Keratinocyte (primary cell): Measurements from ENCODE around the gene MIA3. TPM values are rescaled to one million over a fixed set of nuclear protein-coding genes. Genes with fewer than 3 reads are reported as not detected.
A peak's percentile ranks its signal among the peaks of the same experiment; 100 is the strongest.

ENCODE experiments used
- DNase-seq: peaks from one replicate; pipeline ENCODE4 v3.0.0-alpha.2; 2011; ENCODE audit warnings: low read depth, missing footprints, low spot score
- FAIRE-seq: peaks from 2 replicates; lab custom pipeline; 2011; peaks lifted over from hg19 to GRCh38; lab: Jason Lieb, UNC
- H2AFZ ChIP-seq: 2 replicates; pipeline ENCODE4 v1.6.0; 2012; ENCODE audit warnings: low read length, control low read depth, inconsistent platforms; ENCODE audit not compliant: control insufficient read depth
- H3K27ac ChIP-seq: 2 replicates; pipeline ENCODE4 v1.5.1; 2011; ENCODE audit warnings: low read length; ENCODE audit not compliant: control insufficient read depth, insufficient read depth
- H3K27me3 ChIP-seq: 3 replicates; pipeline ENCODE4 v1.6.0; 2011; ENCODE audit warnings: low read length; ENCODE audit not compliant: control insufficient read depth, insufficient read depth; ENCODE audit errors: extremely low read depth
- H3K36me3 ChIP-seq, 2 experiments: 2 replicates in 1 of 2; 3 replicates in 1 of 2; pipeline ENCODE4 v1.5.1; 2011; ENCODE audit warnings: low read length in 2 of 2, mild to moderate bottlenecking in 1 of 2; ENCODE audit not compliant: control insufficient read depth in 2 of 2, insufficient read depth in 2 of 2; ENCODE audit errors: extremely low read depth in 1 of 2
- H3K4me1 ChIP-seq: 3 replicates; pipeline ENCODE4 v1.5.1; 2011; ENCODE audit warnings: low read length; ENCODE audit not compliant: control insufficient read depth, insufficient read depth; ENCODE audit errors: extremely low read depth
- H3K4me2 ChIP-seq: 3 replicates; pipeline ENCODE4 v1.6.0; 2011; ENCODE audit warnings: low read depth, low read length; ENCODE audit not compliant: control insufficient read depth, insufficient read depth; ENCODE audit errors: extremely low read depth
- H3K4me3 ChIP-seq, 3 experiments: fragments of 200-600 bp in 1 of 3; sonication (generic) in 1 of 3; 2 replicates in 2 of 3; 3 replicates in 1 of 3; pipeline ENCODE4 v1.5.1; 2011 to 2016; ENCODE audit warnings: low read length in 3 of 3, mild to moderate bottlenecking in 3 of 3, control low read depth in 2 of 3, inconsistent platforms in 1 of 3, low read depth in 1 of 3, mixed read lengths in 1 of 3, mixed run types in 1 of 3, moderate library complexity in 1 of 3; ENCODE audit not compliant: control insufficient read depth in 2 of 3, insufficient read depth in 2 of 3; ENCODE audit errors: extremely low read depth in 1 of 3
- H3K79me2 ChIP-seq: 2 replicates; pipeline ENCODE4 v1.6.0; 2012; ENCODE audit warnings: low read length; ENCODE audit not compliant: control insufficient read depth, insufficient read depth
- H3K9ac ChIP-seq: 3 replicates; pipeline ENCODE4 v1.6.0; 2011; ENCODE audit warnings: low read length; ENCODE audit not compliant: control insufficient read depth, insufficient read depth; ENCODE audit errors: extremely low read depth
- H3K9me1 ChIP-seq: 3 replicates; pipeline ENCODE4 v1.6.0; 2011; ENCODE audit warnings: low read length; ENCODE audit not compliant: control insufficient read depth, insufficient read depth; ENCODE audit errors: extremely low read depth
- H3K9me3 ChIP-seq: 2 replicates; pipeline ENCODE4 v1.5.1; 2012; ENCODE audit warnings: low read depth, low read length; ENCODE audit not compliant: control insufficient read depth
- H4K20me1 ChIP-seq: 3 replicates; pipeline ENCODE4 v1.6.0; 2011; ENCODE audit warnings: low read length; ENCODE audit not compliant: control insufficient read depth, insufficient read depth; ENCODE audit errors: extremely low read depth
- CTCF ChIP-seq, 3 experiments: IDR thresholded peaks in 1 of 3; conservative IDR thresholded peaks in 1 of 3; optimal IDR thresholded peaks in 1 of 3; 2 replicates in 2 of 3; 3 replicates in 1 of 3; pipeline versions ENCODE3 to v1.5.1; 2011; ENCODE audit warnings: low read length in 3 of 3, mild to moderate bottlenecking in 3 of 3, moderate library complexity in 2 of 3, control low read depth in 1 of 3, inconsistent platforms in 1 of 3; ENCODE audit not compliant: insufficient read depth in 2 of 3; ENCODE audit errors: extremely low read depth in 1 of 3
- EZH2 ChIP-seq: IDR thresholded peaks from one replicate; pipeline ENCODE4 v1.6.1; 2012; ENCODE audit warnings: inconsistent platforms, mild to moderate bottlenecking, low read length, moderate library complexity
- dilution Hi-C: fragments of 300-500 bp; cut with MboI; formaldehyde crosslinking; loops from one replicate; pipeline ENCODE4 v1.7.0; 2020; ENCODE audit warnings: low sequenced_read_pairs; ENCODE audit not compliant: extremely low pct_ligation_motif_present
- polyA plus RNA-seq, 5 experiments: library from polyadenylated mRNA; depleted of rRNA in 3 of 5; stranded (reverse) in 3 of 5; stranded (forward) in 1 of 5; unstranded in 1 of 5; fragments of >200 nt; gene quantifications; 1 replicate in 1 of 5; 2 replicates in 3 of 5; 3 replicates in 1 of 5; pipeline versions ENCODE4 v1.2.1 to v1.2.3, GENCODE V29; 2011 to 2012; ENCODE audit warnings: missing spikeins in 2 of 5, low read depth in 1 of 5, low replicate concordance in 1 of 5

Gene MIA3
- polyA plus RNA-seq, 1 donor (not counting 4 experiments of a cell fraction or from before 2014, with no cell fraction given): 29.4 TPM

GRCh38 chr1:222582099-222582774 lies 35.7 kb upstream of the MIA3 start:
- H3K9me3 ChIP-seq: no peaks in the 10 kb centered on the region

GRCh38 chr1:222583079-222583478 lies 34.8 kb upstream of the MIA3 start:
- Histone ChIP-seq H4K20me1 (no peaks in the 10 kb centered on the region), H3K9ac (no peak overlapping the region), H3K4me1 (peaks cover 21% of the 10 kb centered on the region), H3K79me2 (peaks cover 9% of the 10 kb centered on the region), H3K9me1 (no peaks in the 10 kb centered on the region), H3K4me2 (no peak overlapping the region), H3K36me3 (peaks cover 4 to 11% of the 10 kb centered on the region in 2 experiments), H3K27ac (no peak overlapping the region), H3K9me3 (no peaks in the 10 kb centered on the region), H2AFZ (no peak overlapping the region), H3K4me3 (no peak overlapping the region), H3K27me3 (no peaks in the 10 kb centered on the region)
- no peak for TF ChIP-seq CTCF (optimal IDR thresholded peaks at IDR 0.05 in 1 of 3, IDR thresholded peaks at IDR 0.05 in 1 of 3, conservative IDR thresholded peaks at IDR 0.05 in 1 of 3; ENCODE audit: extremely low read depth in 1 of 3, insufficient read depth in 2 of 3, low read length in 3 of 3)
- no peak for TF ChIP-seq EZH2
- no peak for DNase-seq
- FAIRE-seq: no peak
- dilution Hi-C loops: no loop called here

More at GRCh38 chr1:222582099-222582774, 35.7 kb upstream of the MIA3 start:
- Histone ChIP-seq H3K9ac (no peak overlapping the region), H2AFZ (no peak overlapping the region), H3K4me2 (peak overlapping the region; percentile 65), H3K79me2 (peaks cover 9% of the 10 kb centered on the region), H3K9me1 (no peaks in the 10 kb centered on the region), H3K27me3 (no peaks in the 10 kb centered on the region), H3K36me3 (peaks cover 4 to 11% of the 10 kb centered on the region in 2 experiments), H3K4me3 (no peak overlapping the region), H3K27ac (peak overlapping the region; percentile 61), H4K20me1 (no peaks in the 10 kb centered on the region), H3K4me1 (peaks cover 21% of the 10 kb centered on the region)
- TF ChIP-seq CTCF (optimal IDR thresholded peaks at IDR 0.05 in 1 of 3, IDR thresholded peaks at IDR 0.05 in 1 of 3, conservative IDR thresholded peaks at IDR 0.05 in 1 of 3; ENCODE audit: extremely low read depth in 1 of 3, insufficient read depth in 2 of 3, low read length in 3 of 3) (no peak), EZH2 (no peak)
- FAIRE-seq: peak; percentile 77
- DNase-seq: peak; percentile 69
- dilution Hi-C loops: no loop called here
